IMR-90 (cell line): ENCODE measurements around the gene SS18L1. TPM values are rescaled to one million over a fixed set of nuclear protein-coding genes. Genes with fewer than 3 reads are reported as not detected.

Source experiments
- ATAC-seq: fragments of 200-7000 bp; cut with Tn5 transposase; 2 replicates; pipeline ENCODE4 v1.9.1; 2020; ENCODE audit warnings: low read depth, mild to moderate bottlenecking, moderate library complexity
- BruUV-seq: library from RNA; stranded (reverse); fragments of 400-500 nt; replicated peaks from 2 replicates; lab custom pipeline; 2021; lab: Mats Ljungman, UMichigan
- CTCF ChIA-PET: fragments of 300-600 bp; formaldehyde crosslinking; extraction: SDS; loops from one replicate; lab custom pipeline; 2021; ENCODE audit warnings: antibody characterized with exemption; lab: Yijun Ruan, JAX
- POLR2A ChIA-PET: fragments of 300-600 bp; sonication (Branson Sonifier 250); formaldehyde crosslinking; loops from one replicate; lab custom pipeline; 2022; ENCODE audit warnings: antibody characterized with exemption; ENCODE audit not compliant: unreplicated experiment; lab: Charles Lee
- DNase-seq: peaks from one replicate; pipeline ENCODE4 v3.0.0; 2013
- H2AFZ ChIP-seq: replicated peaks from 2 replicates; pipeline ENCODE3; 2013; ENCODE audit warnings: low read length, mild to moderate bottlenecking; ENCODE audit not compliant: poor library complexity
- H2AK5ac ChIP-seq: 2 replicates; pipeline ENCODE4 v1.6.1; 2013; ENCODE audit warnings: low read depth, low read length, inconsistent platforms
- H2AK9ac ChIP-seq: replicated peaks from 2 replicates; pipeline ENCODE3; 2013; ENCODE audit warnings: mild to moderate bottlenecking, low read depth, low read length, moderate library complexity; ENCODE audit not compliant: poor library complexity
- H2BK120ac ChIP-seq: 2 replicates; pipeline ENCODE4 v1.6.1; 2013; ENCODE audit warnings: low read depth, low read length, inconsistent platforms
- H2BK15ac ChIP-seq: 3 replicates; pipeline ENCODE4 v1.6.1; 2013; ENCODE audit warnings: low read depth, low read length, inconsistent platforms
- H2BK20ac ChIP-seq: 2 replicates; pipeline ENCODE4 v1.6.1; 2013; ENCODE audit warnings: low read depth, mild to moderate bottlenecking, inconsistent platforms, low read length, moderate library complexity
- H2BK5ac ChIP-seq: 2 replicates; pipeline ENCODE4 v1.6.1; 2013; ENCODE audit warnings: mild to moderate bottlenecking, low read depth, low read length, inconsistent platforms; ENCODE audit not compliant: poor library complexity, severe bottlenecking
- H3K14ac ChIP-seq: replicated peaks from 2 replicates; pipeline ENCODE4 v1.6.1; 2013; ENCODE audit warnings: low read depth, low read length, inconsistent platforms
- H3K18ac ChIP-seq: 2 replicates; pipeline ENCODE4 v1.6.1; 2013; ENCODE audit warnings: low read depth, low read length, control low read depth
- H3K23ac ChIP-seq: 2 replicates; pipeline ENCODE4 v1.6.1; 2013; ENCODE audit warnings: low read depth, low read length, inconsistent platforms
- H3K27ac ChIP-seq: 2 replicates; pipeline ENCODE4 v1.5.1; 2013; ENCODE audit warnings: mild to moderate bottlenecking, control low read depth, low read length; ENCODE audit not compliant: insufficient read depth
- H3K27me3 ChIP-seq: 2 replicates; pipeline ENCODE4 v1.6.1; 2013; ENCODE audit warnings: low read length; ENCODE audit not compliant: control insufficient read depth, insufficient read depth
- H3K36me3 ChIP-seq: 2 replicates; pipeline ENCODE4 v1.6.1; 2013; ENCODE audit warnings: low read length, mixed read lengths; ENCODE audit not compliant: control insufficient read depth, insufficient read depth
- H3K4ac ChIP-seq: 2 replicates; pipeline ENCODE4 v1.6.1; 2013; ENCODE audit warnings: low read depth, low read length, inconsistent platforms
- H3K4me1 ChIP-seq: 2 replicates; pipeline ENCODE4 v1.6.1; 2013; ENCODE audit warnings: low read length, mixed read lengths; ENCODE audit not compliant: control insufficient read depth, insufficient read depth
- H3K4me2 ChIP-seq: 2 replicates; pipeline ENCODE4 v1.6.1; 2013; ENCODE audit warnings: low read depth, mild to moderate bottlenecking, control low read depth, low read length, moderate library complexity
- H3K4me3 ChIP-seq: 2 replicates; pipeline ENCODE4 v1.5.1; 2013; ENCODE audit warnings: low read depth, mild to moderate bottlenecking, control low read depth, low read length, moderate library complexity; ENCODE audit not compliant: insufficient read depth
- H3K56ac ChIP-seq: 2 replicates; pipeline ENCODE4 v1.6.1; 2013; ENCODE audit warnings: low read length, inconsistent platforms; ENCODE audit not compliant: insufficient read depth; ENCODE audit errors: extremely low read depth
- H3K79me1 ChIP-seq, 2 experiments: 2 replicates each; pipeline ENCODE4 v1.6.1; 2013; ENCODE audit warnings: low read length in 2 of 2, inconsistent platforms in 1 of 2, low read depth in 1 of 2
- H3K9ac ChIP-seq: 2 replicates; pipeline ENCODE4 v1.6.1; 2013; ENCODE audit warnings: low read depth, low read length, control low read depth
- H3K9me1 ChIP-seq: 2 replicates; pipeline ENCODE4 v1.6.1; 2013; ENCODE audit warnings: low read length, inconsistent platforms; ENCODE audit not compliant: insufficient read depth
- H3K9me3 ChIP-seq: 2 replicates; pipeline ENCODE4 v1.6.1; 2013; ENCODE audit warnings: low read length; ENCODE audit not compliant: control insufficient read depth, insufficient read depth
- H4K20me1 ChIP-seq: 2 replicates; pipeline ENCODE4 v1.6.1; 2013; ENCODE audit warnings: low read length, inconsistent platforms; ENCODE audit not compliant: insufficient read depth
- H4K5ac ChIP-seq: 2 replicates; pipeline ENCODE4 v1.6.1; 2013; ENCODE audit warnings: mild to moderate bottlenecking, low read depth, low read length, control low read depth
- H4K8ac ChIP-seq, 2 experiments: 2 replicates each; pipeline ENCODE4 v1.6.1; 2013; ENCODE audit warnings: low read depth in 2 of 2, low read length in 2 of 2, control low read depth in 1 of 2, inconsistent platforms in 1 of 2
- H4K91ac ChIP-seq: 2 replicates; pipeline ENCODE4 v1.6.1; 2013; ENCODE audit warnings: low read depth, low read length, inconsistent platforms; ENCODE audit not compliant: insufficient read depth
- FOS ChIP-seq: fragments of 150-350 bp; IDR thresholded peaks from 2 replicates; pipeline ENCODE4 v1.6.1; 2016; ENCODE audit warnings: low read depth, low read length
- NFE2L2 ChIP-seq: fragments of 150-350 bp; IDR thresholded peaks from 2 replicates; pipeline ENCODE4 v1.6.1; 2016; ENCODE audit warnings: low read depth, mild to moderate bottlenecking, low read length
- WGBS, 2 experiments: methylation state at CpG; one replicate each; pipeline versions ENCODE4 v1.1.5 to v1.1.7; 2013; ENCODE audit warnings: missing lambda C conversion rate in 2 of 2; ENCODE audit not compliant: insufficient read length in 1 of 2; ENCODE audit errors: extremely low coverage in 2 of 2; 5-methylcytosine and 5-hydroxymethylcytosine counted together
- dilution Hi-C: fragments of 300-500 bp; cut with HindIII; formaldehyde crosslinking; loops from one replicate; pipeline ENCODE4 v1.14.3; 2018; ENCODE audit warnings: low sequenced_read_pairs; ENCODE audit not compliant: unreplicated experiment
- in situ Hi-C: fragments of 300-500 bp; cut with MboI; formaldehyde crosslinking; loops from 3 replicates; pipeline ENCODE4 v1.14.3; 2019; ENCODE audit warnings: low sequenced_read_pairs, inconsistent platforms, mixed read lengths
- intact Hi-C: fragments of 100-400 bp; cut with micrococcal nuclease; formaldehyde crosslinking; loops from 2 replicates; pipeline ENCODE4 v1.10.0; 2022
- polyA plus RNA-seq, 3 experiments: library from polyadenylated mRNA; depleted of rRNA; stranded (reverse); fragments of >200 nt; gene quantifications; 2 replicates each; pipeline ENCODE4 v1.2.3, GENCODE V29; 2012; ENCODE audit warnings: low replicate concordance in 1 of 3
- total RNA-seq: library from RNA; depleted of rRNA; stranded (reverse); fragments of >200 nt; gene quantifications from 2 replicates; pipeline ENCODE4 v1.2.3, GENCODE V29; 2012

SS18L1 gene
- total and polyA plus RNA-seq, 2 of the 4 experiments (the other 2 are of a cell fraction), result 8.1 to 12.2 TPM

DNA sequence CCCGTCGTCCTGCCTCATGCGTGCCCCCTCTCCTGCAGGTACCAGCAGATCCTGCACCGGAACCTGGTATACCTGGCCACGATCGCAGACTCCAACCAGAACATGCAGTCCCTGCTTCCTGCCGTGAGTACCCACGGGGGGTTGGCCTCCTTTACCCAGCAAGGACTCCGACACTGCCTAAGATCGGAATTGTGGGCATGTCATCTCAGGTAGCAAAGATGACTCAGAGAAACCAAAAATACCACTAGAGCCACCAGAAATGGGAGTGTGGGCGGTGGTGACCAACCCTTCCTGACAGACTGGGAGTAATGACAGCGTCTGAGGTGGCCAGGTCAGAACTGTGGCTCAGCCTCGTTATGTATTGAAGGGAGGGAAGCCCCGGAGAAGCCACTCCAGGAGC, 16.3 kb downstream of the SS18L1 start:
- H3K9me1 ChIP-seq, result peaks cover 16% of the 10 kb centered on the region; the same call in 1 of the 2 replicates
- peak; percentile 49 for DNase-seq
- no peak overlapping the region for H2BK5ac ChIP-seq
- no peak overlapping the region for H3K18ac ChIP-seq
- no peak overlapping the region for H4K91ac ChIP-seq
- H2AK5ac ChIP-seq, result no peak overlapping the region
- H3K9me3 ChIP-seq, result no peaks in the 10 kb centered on the region
- POLR2A ChIA-PET, result no interaction called here
- no peak overlapping the region for H3K9ac ChIP-seq
- CTCF ChIA-PET, result no interaction called here
- no peak overlapping the region for H3K4ac ChIP-seq
- no TSS peak for BruUV-seq
- dilution Hi-C loops (no loop called here), in situ Hi-C loops (no loop called here), intact Hi-C loops (no loop called here)
- H3K23ac ChIP-seq, result peak overlapping the region; percentile 38; the same call in 1 of the 2 replicates
- H3K27me3 ChIP-seq, result no peaks in the 10 kb centered on the region
- H2BK15ac ChIP-seq, result no peak overlapping the region
- no peak for TF ChIP-seq NFE2L2
- TF ChIP-seq FOS, result peak; percentile 39; the same call in 1 of the 2 replicates
- peaks cover 9 to 57% of the 10 kb centered on the region in 2 experiments for H3K79me1 ChIP-seq
- no peak for ATAC-seq
- H2AFZ ChIP-seq, result peak overlapping the region; percentile 33
- H3K4me2 ChIP-seq, result no peak overlapping the region
- H4K20me1 ChIP-seq, result peaks cover 53% of the 10 kb centered on the region
- no peak overlapping the region for H2BK20ac ChIP-seq
- H2BK120ac ChIP-seq, result no peak overlapping the region
- H4K8ac ChIP-seq, result no peak overlapping the region
- H2AK9ac ChIP-seq, result peak overlapping the region; percentile 88
- H3K36me3 ChIP-seq, result peaks cover 37% of the 10 kb centered on the region
- WGBS, 2 experiments, result 88% methylated on average over 5 of the region's 14 CpGs; no CpG with 5 or more reads in 1 of the 2 experiments
- no peak overlapping the region for H3K27ac ChIP-seq
- no peak overlapping the region for H3K4me3 ChIP-seq
- H4K5ac ChIP-seq, result no peak overlapping the region
- no peak overlapping the region for H3K14ac ChIP-seq
- no peak overlapping the region for H3K56ac ChIP-seq
- H3K4me1 ChIP-seq, result peaks cover 7% of the 10 kb centered on the region
